Medulla oblongata (tissue), 1 donor: ENCODE data around the gene DYNLT4.
A peak's percentile ranks its signal among the peaks of the same experiment; 100 is the strongest.
"Not testable (repeated sequence)": the region's sequence is repeated elsewhere in the genome, so short reads cannot be mapped to it uniquely, and the experiment has no call there.

Experiments
- DNase-seq: peaks from one replicate; pipeline ENCODE4 v3.0.0-alpha.2; 2015; ENCODE audit errors: extremely low spot score

Gene DYNLT4

DNA sequence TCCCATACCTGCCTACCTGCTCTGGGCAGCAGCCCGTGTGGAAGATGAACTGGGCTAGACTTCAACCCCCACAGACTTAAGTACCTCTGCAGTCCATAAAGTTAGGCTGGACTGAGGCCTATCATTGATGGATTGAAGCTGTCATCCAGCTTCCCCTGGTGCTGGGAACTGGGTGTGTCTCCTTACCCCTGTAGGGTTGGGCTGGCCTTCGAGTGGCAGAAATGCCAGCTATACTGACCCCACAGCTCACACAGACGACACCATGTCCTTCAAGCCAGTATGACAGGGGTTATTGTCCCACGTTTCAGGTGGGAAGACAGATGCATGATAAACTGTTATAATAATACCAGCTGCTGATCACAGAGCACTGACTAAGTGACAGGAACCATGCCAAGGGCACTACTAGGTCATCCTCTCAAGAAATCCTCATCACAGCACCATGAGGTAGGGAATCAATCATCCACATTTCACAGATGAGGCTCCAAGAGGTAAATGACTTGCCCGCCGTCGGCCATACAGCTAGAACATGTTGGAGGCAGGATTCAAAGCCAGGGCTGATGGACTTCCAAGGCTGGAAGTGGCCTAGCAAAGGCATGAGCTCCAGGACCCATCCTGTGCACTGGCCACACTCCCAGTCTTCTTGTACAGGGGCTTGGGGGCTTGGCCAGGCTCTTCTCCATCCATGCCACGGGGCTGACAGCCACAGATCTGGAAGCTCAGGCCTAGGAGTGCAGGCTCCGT lies 18.9 kb downstream of the DYNLT4 start, which contains the start of gene BEST4:
TSS of gene BEST4 (minus strand) at position 51 of the 741 bp plus-strand sequence. CDS start 465 bp downstream, outside the sequence.
- no peak for DNase-seq

GRCh38 chr1:44787506-44787905 lies 19.6 kb downstream of the DYNLT4 start:
- no peak for DNase-seq

DNA sequence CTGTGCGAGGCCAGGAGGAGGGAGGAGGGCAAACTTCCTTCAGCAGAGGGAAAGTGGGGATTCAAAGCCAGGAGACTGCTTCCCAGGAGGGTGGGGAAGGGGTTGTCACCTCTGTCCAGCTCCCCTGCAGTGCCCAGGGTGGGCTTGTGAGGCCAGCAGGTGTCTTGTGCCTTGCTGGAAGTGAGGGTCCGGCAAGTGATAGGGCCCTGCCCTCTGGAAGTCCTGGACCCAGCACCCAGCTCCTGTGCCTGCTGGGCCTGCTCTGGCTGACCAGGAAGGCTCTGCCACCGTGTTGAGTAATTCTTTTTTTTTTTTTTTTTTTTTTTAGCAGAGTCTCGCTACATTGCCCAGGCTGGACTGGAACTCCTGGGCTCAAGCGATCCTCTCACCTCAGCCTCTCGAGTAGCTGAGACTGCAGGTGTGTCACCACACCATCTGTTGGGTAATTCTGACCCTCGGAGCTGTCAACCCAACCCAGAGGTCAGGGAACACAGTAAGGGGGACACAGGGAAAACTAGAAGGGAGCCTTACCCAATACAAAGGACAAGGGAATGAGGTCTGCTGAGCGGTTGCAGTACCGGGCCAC lies 20.2 kb downstream of the DYNLT4 start:
- DNase-seq: no peak

- DNase-seq: peak; percentile 35
Observed at GRCh38 chr1:44786138-44786840, 20.9 kb downstream of the DYNLT4 start.

DNA sequence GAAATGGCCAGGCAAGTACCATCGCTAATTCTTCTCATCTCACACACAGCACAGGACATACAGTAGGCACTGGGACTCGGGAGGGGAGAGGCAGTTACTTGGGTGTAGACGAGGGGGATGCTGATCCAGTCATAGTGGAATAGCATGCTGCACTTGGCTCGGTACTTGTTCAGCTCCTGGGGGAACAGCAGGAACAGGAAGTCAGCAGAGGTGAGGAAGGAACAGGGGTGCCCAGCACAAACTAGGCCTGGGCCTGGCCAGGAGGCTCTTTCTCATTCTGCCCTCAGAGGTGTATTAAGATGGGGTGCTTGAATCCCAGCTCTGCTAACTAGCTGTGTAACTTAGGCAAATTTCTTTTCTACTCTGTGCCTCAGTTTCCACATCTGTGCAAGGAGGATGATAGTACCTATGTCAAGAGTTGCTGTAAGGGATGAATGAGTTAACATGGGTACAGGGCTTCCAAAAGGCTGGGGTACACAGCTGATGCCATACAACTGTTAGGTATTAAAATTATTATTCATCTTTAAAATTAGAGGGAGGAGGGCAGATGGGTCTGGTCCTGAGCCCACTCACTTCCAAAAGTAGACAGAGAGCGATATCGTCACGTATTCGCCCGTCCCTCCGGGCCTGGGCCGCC lies 21.5 kb downstream of the DYNLT4 start:
- DNase-seq: no peak

- no peak for DNase-seq
Observed at GRCh38 chr1:44785029-44785380, 22.1 kb downstream of the DYNLT4 start.

DNA sequence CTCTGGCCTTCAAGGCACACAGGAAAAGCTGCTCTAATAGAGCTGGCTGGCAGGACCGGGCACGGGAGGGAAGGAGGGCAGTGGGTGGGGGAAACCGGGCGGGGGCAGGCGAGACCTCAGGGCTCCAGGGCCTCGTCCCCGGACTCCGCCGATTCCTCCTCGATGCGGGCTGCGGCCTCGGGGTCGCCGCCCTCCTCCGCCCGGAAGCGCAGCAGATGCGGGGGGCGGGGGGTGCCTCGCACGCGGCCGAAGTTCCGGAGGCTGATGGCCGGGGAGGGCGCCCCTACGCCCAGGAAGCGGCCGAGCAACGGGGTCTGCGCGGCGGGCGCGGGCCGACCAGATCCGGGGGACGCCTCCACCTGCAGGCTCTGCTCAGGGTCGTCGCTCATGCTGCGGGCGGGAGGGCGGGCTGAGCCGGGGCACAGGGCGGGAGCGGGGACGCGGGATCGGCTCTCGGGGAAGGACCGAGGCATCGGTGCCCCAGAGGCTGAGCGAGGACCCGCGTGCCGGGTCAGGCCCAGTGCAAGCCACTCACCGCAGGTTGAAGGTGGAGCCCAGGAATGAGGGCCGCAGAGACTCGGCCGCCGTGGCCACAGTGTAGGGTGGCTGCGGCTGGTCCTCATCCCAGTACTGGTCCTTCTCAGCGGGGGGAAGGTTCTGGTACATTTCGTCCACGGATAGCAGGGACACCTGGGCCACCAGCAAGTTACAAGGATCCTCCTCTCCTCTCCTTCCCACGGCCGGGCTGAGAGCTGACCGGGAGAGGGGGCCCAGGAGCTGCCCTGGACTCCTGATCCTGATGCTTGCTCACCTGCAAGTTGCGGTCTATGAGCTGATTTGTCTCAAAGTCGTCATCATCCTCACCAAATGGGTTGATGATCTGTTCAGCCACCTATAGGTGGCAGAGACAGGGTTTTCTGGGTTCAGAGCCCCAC lies 22.8 kb downstream of the DYNLT4 start:
- no peak for DNase-seq

DNA sequence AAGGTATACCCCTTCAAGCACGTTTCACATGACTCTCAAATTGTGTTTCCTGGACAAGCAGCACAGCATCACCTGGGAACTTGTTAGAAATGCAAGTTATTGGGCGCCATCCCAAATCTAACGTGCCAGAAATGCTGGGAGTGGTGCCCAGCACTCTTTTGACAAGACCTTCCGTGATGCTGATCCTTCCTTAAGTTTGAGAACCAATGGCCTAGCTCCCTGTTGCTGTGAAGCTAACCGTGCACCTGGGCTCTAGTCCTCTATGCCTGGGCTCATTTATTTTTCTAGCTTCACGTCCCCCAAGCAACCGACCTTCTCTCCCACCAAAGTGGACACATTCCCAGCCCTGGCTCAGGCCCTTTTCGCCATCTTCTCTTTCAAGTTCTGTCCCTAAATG lies 23.5 kb downstream of the DYNLT4 start:
- no peak for DNase-seq

- no peak for DNase-seq
Observed at GRCh38 chr1:44780583-44781121, 26.5 kb downstream of the DYNLT4 start.

GRCh38 chr1:44778705-44779576 lies 28.2 kb downstream of the DYNLT4 start:
- DNase-seq: no peak

DNA sequence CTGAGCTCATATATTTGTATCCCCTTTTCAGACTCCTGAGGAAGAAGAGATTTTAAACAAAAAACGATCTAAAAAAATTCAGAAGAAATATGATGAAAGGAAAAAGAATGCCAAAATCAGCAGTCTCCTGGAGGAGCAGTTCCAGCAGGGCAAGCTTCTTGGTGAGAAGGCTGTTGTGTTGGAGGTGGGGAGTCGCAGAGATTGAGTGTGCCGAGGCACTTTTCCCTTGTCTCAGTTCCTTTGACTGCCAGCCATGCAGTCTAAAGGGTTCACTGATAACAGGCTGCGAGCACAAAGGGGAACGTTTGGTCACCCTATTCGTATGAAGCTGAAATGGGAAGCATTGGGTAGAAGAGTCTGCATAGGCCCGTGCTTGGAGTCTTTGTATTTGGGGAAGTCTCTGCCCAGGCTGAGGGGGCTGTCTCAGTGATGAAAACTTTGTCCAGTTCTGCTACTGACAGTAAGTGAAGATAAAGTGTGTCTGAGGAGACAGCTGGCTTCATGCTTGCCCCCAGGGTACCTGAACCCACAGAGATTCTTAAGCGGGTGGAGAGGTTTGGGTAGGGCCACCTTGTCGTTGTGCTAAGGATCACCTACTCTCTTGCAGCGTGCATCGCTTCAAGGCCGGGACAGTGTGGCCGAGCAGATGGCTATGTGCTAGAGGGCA lies 29.0 kb downstream of the DYNLT4 start:
- DNase-seq: no peak

DNA sequence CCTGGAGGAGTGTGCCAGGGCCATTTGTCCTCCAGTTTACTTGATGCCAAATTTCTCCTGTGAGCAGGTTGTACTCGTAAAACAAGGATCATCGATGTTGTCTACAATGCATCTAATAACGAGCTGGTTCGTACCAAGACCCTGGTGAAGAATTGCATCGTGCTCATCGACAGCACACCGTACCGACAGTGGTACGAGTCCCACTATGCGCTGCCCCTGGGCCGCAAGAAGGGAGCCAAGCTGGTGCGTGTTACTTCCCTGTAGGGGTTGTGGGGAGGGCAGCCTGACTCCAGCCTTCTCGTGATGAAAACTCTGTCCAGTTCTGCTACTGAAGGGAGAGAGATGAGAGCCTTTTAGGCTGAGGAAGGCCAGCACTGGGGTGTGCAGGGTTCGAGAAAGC lies 29.6 kb downstream of the DYNLT4 start:
- DNase-seq: no peak

GRCh38 chr1:44776730-44777068 lies 30.5 kb downstream of the DYNLT4 start:
- DNase-seq: no peak

DNA sequence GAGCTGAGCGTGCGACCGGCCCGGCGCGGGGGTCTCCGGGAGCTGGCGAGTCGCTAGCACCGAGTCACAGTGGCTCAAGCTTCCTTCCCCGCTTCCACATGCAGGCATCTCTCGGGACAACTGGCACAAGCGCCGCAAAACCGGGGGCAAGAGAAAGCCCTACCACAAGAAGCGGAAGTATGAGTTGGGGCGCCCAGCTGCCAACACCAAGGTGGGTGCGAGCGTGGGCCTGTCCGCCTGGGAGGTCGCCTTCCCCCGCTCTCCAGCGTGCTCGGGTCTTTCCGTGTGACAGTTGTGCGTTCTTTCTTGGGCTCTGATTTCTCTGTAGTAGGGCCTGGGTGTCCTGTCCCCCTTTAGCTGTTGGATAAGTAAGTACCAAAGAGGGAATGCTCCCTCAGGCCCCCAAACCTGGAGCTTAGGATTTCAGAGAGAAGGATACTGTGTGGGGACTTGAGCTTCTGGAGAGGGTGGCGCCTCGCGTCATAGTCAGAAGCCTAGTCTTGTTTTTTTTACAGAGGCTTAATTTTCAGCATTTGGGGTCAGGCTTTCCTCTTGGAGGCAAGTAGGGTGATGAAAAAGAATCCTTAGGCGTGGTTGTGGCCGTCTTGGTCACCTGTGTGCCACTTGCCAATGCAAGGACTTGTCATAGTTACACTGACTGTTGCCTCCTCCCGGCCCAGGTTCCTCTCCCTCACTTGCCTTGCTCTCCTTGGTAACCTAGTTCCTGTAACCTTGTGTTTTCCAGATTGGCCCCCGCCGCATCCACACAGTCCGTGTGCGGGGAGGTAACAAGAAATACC lies 31.0 kb downstream of the DYNLT4 start:
- DNase-seq: peak; percentile 17

GRCh38 chr1:44775078-44775929 lies 31.8 kb downstream of the DYNLT4 start, which contains the start of gene RPS8:
Gene RPS8, plus strand, starts transcription at chr1:44775540. Its CDS starts 57 bp downstream, at chr1:44775597.
- DNase-seq: peak; percentile 96

- DNase-seq: not testable (repeated sequence)
Observed at GRCh38 chr1:44766421-44766820, 40.7 kb downstream of the DYNLT4 start.

- DNase-seq: no peak
Observed at GRCh38 chr1:44760876-44761275, 46.3 kb downstream of the DYNLT4 start.

GRCh38 chr1:44759077-44759476 lies 48.1 kb downstream of the DYNLT4 start:
- DNase-seq: no peak
